Measurements from ENCODE around the gene NRN1L.

- TF ChIP-seq TCF12 (IDR thresholded peaks at IDR 0.05; ENCODE audit: low read depth) (no peak), CEBPB (IDR thresholded peaks at IDR 0.05) (no peak), REST (IDR thresholded peaks at IDR 0.05; ENCODE audit: low read depth) (no peak), TAF1 (IDR thresholded peaks at IDR 0.05; ENCODE audit: low read depth) (no peak)
- TF ChIP-seq, protein P1, sequence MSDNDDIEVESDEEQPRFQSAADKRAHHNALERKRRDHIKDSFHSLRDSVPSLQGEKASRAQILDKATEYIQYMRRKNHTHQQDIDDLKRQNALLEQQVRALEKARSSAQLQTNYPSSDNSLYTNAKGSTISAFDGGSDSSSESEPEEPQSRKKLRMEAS (IDR thresholded peaks at IDR 0.05): no peak
These were observed 28.9 kb upstream of the NRN1L start for GRCh38 chr16:67855789-67856188.
